Measurements from ENCODE around the gene ECI2. TPM values are rescaled to one million over a fixed set of nuclear protein-coding genes. Genes with fewer than 3 reads are reported as not detected.

ECI2 gene
- total and polyA plus RNA-seq, 2 of the 13 experiments (the other 11 are each of a cell fraction or from before 2014, with no cell fraction given): 78.5 to 228 TPM

GRCh38 chr6:4125500-4125899 is 9.9 kb downstream of the ECI2 start:
- Histone ChIP-seq H3K79me2 (ENCODE audit: insufficient read depth, low read length) (no peaks in the 10 kb centered on the region), H3K27me3 (ENCODE audit: control insufficient read depth in 1 of 2, insufficient read depth in 2 of 2, low read length in 2 of 2) (no peaks in the 10 kb centered on the region), H3K9ac (ENCODE audit: insufficient read depth, low read depth, low read length) (no peak overlapping the region), H3K4me3 (replicated peaks in 1 of 3; ENCODE audit: insufficient read depth in 1 of 3, low read depth in 2 of 3, low read length in 3 of 3) (no peak overlapping the region), H3K27ac (ENCODE audit: extremely low read length, insufficient read depth, low read length) (peak overlapping the region; percentile 5), H2AFZ (ENCODE audit: low read length) (no peak overlapping the region), H3K4me2 (ENCODE audit: low read depth, low read length) (no peak overlapping the region), H3K9me3 (ENCODE audit: low read length) (no peaks in the 10 kb centered on the region), H3K36me3 (replicated peaks in 1 of 2; ENCODE audit: control insufficient read depth in 1 of 2, insufficient read depth in 2 of 2, low read length in 2 of 2) (peaks cover 29 to 78% of the 10 kb centered on the region in 2 experiments), H3K4me1 (ENCODE audit: insufficient read depth, low read length) (peaks cover 26% of the 10 kb centered on the region), H4K20me1 (ENCODE audit: insufficient read depth, low read length) (no peaks in the 10 kb centered on the region)
- POLR2A ChIA-PET: interaction anchor here (1.3 to 2.7 kb wide), 2 partner anchors 10 to 104 kb away, joined by 9 to 26 read pairs; partner anchors contain the start of gene ECI2
- CTCF ChIA-PET (ENCODE audit: low intra/inter-chr PET ratio, low total read pairs): interaction anchor here (0.8 to 2.5 kb wide), 3 partner anchors 28 to 70 kb away, joined by 4 to 27 read pairs (median 7); no protein-coding TSS in a partner anchor
- ATAC-seq (peak; percentile 18; the same call in 2 of the 3 replicates), DNase-seq (ENCODE audit: low spot score) (no peak), FAIRE-seq (no peak)
- TF ChIP-seq ZBTB46 (CRISPR knock-in tag; IDR thresholded peaks at IDR 0.05; ENCODE audit: borderline replicate concordance): no peak
- TF ChIP-seq NFKB2 (CRISPR knock-in tag; IDR thresholded peaks at IDR 0.05; ENCODE audit: borderline replicate concordance): no peak
- TF ChIP-seq KAT2B (IDR thresholded peaks at IDR 0.05; ENCODE audit: borderline replicate concordance, low read depth, low read length): no peak
- peak; percentile 24; the same call in 1 of the 2 replicates for TF ChIP-seq NR2F2 (IDR thresholded peaks at IDR 0.05; ENCODE audit: borderline replicate concordance, low read depth)
- no peak for TF ChIP-seq MXD3 (CRISPR knock-in tag; IDR thresholded peaks at IDR 0.05)
- TF ChIP-seq PHF21A (CRISPR knock-in tag; IDR thresholded peaks at IDR 0.05): 0 out of 2 replicates have a peak, but pooled peaks have one; percentile 27
- TF ChIP-seq NFAT5 (CRISPR knock-in tag; IDR thresholded peaks at IDR 0.05): no peak
- TF ChIP-seq ZNF230 (CRISPR knock-in tag; IDR thresholded peaks at IDR 0.05): no peak
- no peak for TF ChIP-seq TRAFD1 (CRISPR knock-in tag; IDR thresholded peaks at IDR 0.05; ENCODE audit: borderline replicate concordance)
- TF ChIP-seq ZBTB42 (CRISPR knock-in tag; IDR thresholded peaks at IDR 0.05): no peak
- 0 out of 2 replicates have a peak, but pooled peaks have one; percentile 32 for TF ChIP-seq FOXP4 (CRISPR knock-in tag; IDR thresholded peaks at IDR 0.05)
- no peak for TF ChIP-seq SRSF1 (optimal IDR thresholded peaks at IDR 0.05; ENCODE audit: low read depth, low read length)
- intact Hi-C loops (cut with micrococcal nuclease; ENCODE audit: unreplicated experiment): no loop called here
- WGBS (ENCODE audit: low lambda C conversion rate): 95% methylated on average over 5 of the region's 5 CpGs
- in situ Hi-C loops (cut with HindIII; ENCODE audit: extremely low pct_ligation_motif_present, low pct_unique_long_range_greater_than_20kb): no loop called here
- no TSS peak for BruUV-seq (replicated peaks)

Data from HepG2 (cell line).